K562 treated with DMSO at 1 percent for 24 hours (cell line): ENCODE measurements around the gene TES. TPM values are rescaled to one million over a fixed set of nuclear protein-coding genes. Genes with fewer than 3 reads are reported as not detected.

ENCODE experiments used
- total RNA-seq: library from RNA; unstranded; fragments of 300-600 nt; gene quantifications from 2 replicates; pipeline ENCODE4 v1.2.3, GENCODE V29; 2022; ENCODE audit warnings: low read depth; ENCODE audit not compliant: insufficient read depth

TES gene
- total RNA-seq = 69.0 and 75.6 TPM in 2 replicates

GRCh38 chr7:116210345-116211005 lies at the start of gene TES:
Gene TES, plus strand, starts transcription at chr7:116210539. Its CDS starts 169 bp downstream, at chr7:116210708.

Other genes with a start within 250 kb of the TES start
- gene TFEC, start 179.8 kb upstream of the TES start, total RNA-seq = not detected in 2 replicates